Brain microvascular endothelial cell (primary cell): ENCODE results near the gene ZXDB.
"Not testable (repeated sequence)": the region's sequence is repeated elsewhere in the genome, so short reads cannot be mapped to it uniquely, and the experiment has no call there.

Experiments
- DNase-seq: peaks from one replicate; pipeline ENCODE4 v3.0.0-alpha.2; 2020
- H3K27ac ChIP-seq: fragments of 250-450 bp; sonication (Bioruptor Pico); 2 replicates; pipeline ENCODE4 v1.5.1; 2020; ENCODE audit warnings: mild to moderate bottlenecking, moderate library complexity
- H3K27me3 ChIP-seq: fragments of 250-450 bp; sonication (Bioruptor Pico); replicated peaks from 2 replicates; pipeline ENCODE4 v1.5.1; 2020; ENCODE audit warnings: mild to moderate bottlenecking
- H3K36me3 ChIP-seq: fragments of 250-450 bp; sonication (Bioruptor Pico); replicated peaks from 2 replicates; pipeline ENCODE4 v1.5.1; 2020; ENCODE audit warnings: mild to moderate bottlenecking
- H3K4me3 ChIP-seq: 2 replicates; pipeline ENCODE4 v1.5.1; 2011; ENCODE audit warnings: low read depth, mild to moderate bottlenecking, control low read depth, low read length, moderate library complexity
- CTCF ChIP-seq: IDR thresholded peaks from 2 replicates; pipeline ENCODE4 v1.5.1; 2011; ENCODE audit warnings: low read depth, mild to moderate bottlenecking, moderate library complexity, low read length, control low read depth, inconsistent platforms; ENCODE audit errors: missing control alignments
- in situ Hi-C: cut with HindIII; loops from 2 replicates; pipeline ENCODE4 v1.10.0; 2017; ENCODE audit warnings: low sequenced_read_pairs, low pct_ligation_motif_present

ZXDB gene

GRCh38 chrX:57591284-57592159, at the start of gene ZXDB:
TSS of gene ZXDB (plus strand) at chrX:57592011. CDS start at chrX:57592049, 38 bp downstream.
- peak; percentile 27 for DNase-seq
- Histone ChIP-seq H3K27ac (peak within 1 kb of the TSS; percentile 76), H3K4me3 (peak within 1 kb of the TSS; percentile 49)
- in situ Hi-C loops, H3K27me3 ChIP-seq, H3K36me3 ChIP-seq: not testable (repeated sequence)

- Histone ChIP-seq H3K36me3 (no peaks in the 10 kb centered on the region), H3K27me3 (no peaks in the 10 kb centered on the region), H3K4me3 (no peak overlapping the region), H3K27ac (no peak overlapping the region)
- TF ChIP-seq CTCF: no peak
- in situ Hi-C loops: no loop called here
- DNase-seq: no peak
These were observed 26.6 kb upstream of the ZXDB start for GRCh38 chrX:57565198-57565597.

DNA sequence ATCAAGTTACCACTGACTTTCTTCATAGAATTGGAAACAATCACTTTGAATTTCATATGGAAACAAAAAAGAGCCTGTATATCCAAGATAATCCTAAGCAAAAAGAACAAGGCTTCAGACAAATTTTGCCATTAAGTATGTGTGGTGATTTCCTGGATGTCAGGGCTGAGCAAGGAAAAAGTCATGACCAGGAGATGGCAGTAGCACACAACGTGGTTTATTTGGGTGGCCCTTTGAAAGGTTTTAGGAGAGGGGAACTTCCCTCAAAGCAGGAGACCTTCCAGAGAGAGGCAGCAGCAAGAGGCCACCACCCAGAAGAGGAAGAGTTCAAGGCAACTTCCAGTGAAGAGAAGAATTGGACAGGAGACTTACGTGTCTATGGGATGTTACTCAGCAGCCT, 18.1 kb upstream of the ZXDB start:
- peak; percentile 55 for TF ChIP-seq CTCF
- no peak overlapping the region for H3K27ac ChIP-seq
- DNase-seq: no peak
- no peaks in the 10 kb centered on the region for H3K27me3 ChIP-seq
- H3K36me3 ChIP-seq: no peaks in the 10 kb centered on the region
- no peak overlapping the region for H3K4me3 ChIP-seq
- in situ Hi-C loops: no loop called here

DNA sequence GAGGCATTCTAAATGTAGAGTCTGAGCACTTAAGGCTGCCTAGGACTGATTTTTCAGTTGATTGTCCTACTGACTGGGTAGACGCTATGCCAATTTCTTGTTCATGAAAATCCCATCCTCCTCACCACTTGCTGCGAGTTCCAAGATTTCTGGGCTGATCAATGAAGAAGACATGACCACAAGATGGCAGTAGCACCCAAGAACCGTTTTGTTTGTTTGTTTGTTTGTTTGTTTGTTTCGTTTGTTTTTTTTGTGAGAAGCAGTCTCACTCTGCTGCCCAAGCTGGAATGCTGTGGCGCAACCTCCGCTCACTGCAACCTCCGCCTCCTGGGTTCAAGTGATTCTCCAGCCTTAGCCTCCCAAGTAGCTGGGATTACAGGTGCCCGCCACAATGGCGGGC, 8.9 kb upstream of the ZXDB start:
- TF ChIP-seq CTCF: peak; percentile 46
- H3K4me3 ChIP-seq, in situ Hi-C loops, DNase-seq, H3K27ac ChIP-seq, H3K36me3 ChIP-seq, H3K27me3 ChIP-seq: not testable (repeated sequence)

DNA sequence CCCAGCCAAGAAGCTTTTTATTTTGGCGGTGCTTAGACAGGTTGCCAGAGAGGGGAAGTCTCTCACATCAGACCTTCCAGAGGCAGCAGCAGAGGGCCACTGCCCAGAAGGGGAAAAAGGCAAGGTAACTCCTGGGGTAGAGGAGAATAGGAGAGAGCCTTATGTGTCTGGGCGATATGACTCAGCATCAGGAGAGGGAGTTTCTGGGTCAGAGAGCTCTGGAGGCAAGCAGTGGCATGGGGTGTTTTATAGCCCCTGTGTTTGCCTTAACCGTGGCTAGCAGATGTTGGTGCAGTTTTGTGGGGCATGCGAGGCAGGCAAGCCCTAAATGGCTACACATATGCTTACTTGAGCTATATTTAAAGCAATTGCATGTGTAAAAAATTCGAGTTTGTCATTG, 8.3 kb upstream of the ZXDB start:
- Histone ChIP-seq H3K36me3 (no peaks in the 10 kb centered on the region), H3K4me3 (no peak overlapping the region), H3K27me3 (no peaks in the 10 kb centered on the region), H3K27ac (no peak overlapping the region)
- in situ Hi-C loops: no loop called here
- no peak for TF ChIP-seq CTCF
- DNase-seq: no peak

DNA sequence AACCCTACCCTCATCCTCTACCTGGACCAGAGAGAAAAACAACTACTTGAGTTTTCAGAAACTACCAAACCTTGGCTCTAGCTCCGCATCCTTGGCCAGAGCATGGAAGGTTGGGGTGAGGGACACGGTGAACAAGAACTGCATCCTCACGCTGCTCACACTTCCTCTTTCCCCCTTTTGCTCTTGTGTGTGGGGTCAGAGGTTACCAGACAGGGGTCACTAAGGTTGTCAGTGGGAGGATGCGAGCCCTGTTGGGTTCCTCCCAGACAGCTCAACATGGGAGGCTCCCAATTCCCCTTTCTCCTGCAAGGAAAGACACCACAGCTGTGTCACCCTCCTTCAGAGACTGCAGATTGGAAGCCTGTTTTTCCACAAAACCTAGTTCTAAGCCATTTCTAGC, 5.5 kb upstream of the ZXDB start:
- in situ Hi-C loops: no loop called here
- Histone ChIP-seq H3K27me3 (no peaks in the 10 kb centered on the region), H3K4me3 (no peak overlapping the region), H3K27ac (no peak overlapping the region), H3K36me3 (no peaks in the 10 kb centered on the region)
- DNase-seq: no peak
- no peak for TF ChIP-seq CTCF
